HEK293 (cell line): Measurements from ENCODE around the gene CIROP.

Experiments
- GFI1B ChIP-seq: fragments of 450-650 bp; formaldehyde crosslinking; IDR thresholded peaks from 2 replicates; pipeline ENCODE4 v1.5.1; 2016; ENCODE audit warnings: missing biosample characterization, missing genetic modification characterization
- GLI4 ChIP-seq: fragments of 450-650 bp; formaldehyde crosslinking; IDR thresholded peaks from 2 replicates; pipeline ENCODE4 v1.5.1; 2016; ENCODE audit warnings: missing biosample characterization, missing genetic modification characterization
- GLIS1 ChIP-seq: fragments of 450-650 bp; formaldehyde crosslinking; IDR thresholded peaks from 2 replicates; pipeline ENCODE4 v1.5.1; 2016; ENCODE audit warnings: missing biosample characterization, missing genetic modification characterization
- IKZF3 ChIP-seq: fragments of 450-650 bp; IDR thresholded peaks from 2 replicates; pipeline ENCODE4 v1.5.0; 2018; ENCODE audit warnings: missing biosample characterization, mild to moderate bottlenecking, missing genetic modification characterization, moderate library complexity
- KLF10 ChIP-seq: fragments of 450-650 bp; IDR thresholded peaks from 2 replicates; pipeline ENCODE4 v1.5.1; 2018; ENCODE audit warnings: missing biosample characterization, mild to moderate bottlenecking, missing genetic modification characterization
- KLF8 ChIP-seq: fragments of 450-650 bp; formaldehyde crosslinking; IDR thresholded peaks from 2 replicates; pipeline ENCODE4 v1.5.1; 2016; ENCODE audit warnings: missing biosample characterization, missing genetic modification characterization
- ZBTB8A ChIP-seq: fragments of 450-650 bp; formaldehyde crosslinking; IDR thresholded peaks from 2 replicates; pipeline ENCODE4 v1.5.1; 2016; ENCODE audit warnings: missing biosample characterization, missing genetic modification characterization
- ZEB2 ChIP-seq: fragments of 450-650 bp; formaldehyde crosslinking; IDR thresholded peaks from 2 replicates; pipeline ENCODE4 v1.5.1; 2016; ENCODE audit warnings: missing biosample characterization, missing genetic modification characterization
- ZFHX2 ChIP-seq: fragments of 450-650 bp; formaldehyde crosslinking; conservative IDR thresholded peaks from 2 replicates; pipeline ENCODE4 v1.5.1; 2016; ENCODE audit warnings: missing biosample characterization, missing genetic modification characterization
- ZFP3 ChIP-seq: fragments of 450-650 bp; formaldehyde crosslinking; IDR thresholded peaks from 2 replicates; pipeline ENCODE4 v1.5.1; 2016; ENCODE audit warnings: low read depth, missing biosample characterization, missing genetic modification characterization
- ZNF521 ChIP-seq: fragments of 450-650 bp; formaldehyde crosslinking; IDR thresholded peaks from 2 replicates; pipeline ENCODE4 v1.5.1; 2017; ENCODE audit warnings: missing biosample characterization, mild to moderate bottlenecking, missing genetic modification characterization
- ZNF530 ChIP-seq: fragments of 450-650 bp; formaldehyde crosslinking; IDR thresholded peaks from 2 replicates; pipeline ENCODE4 v1.5.1; 2016; ENCODE audit warnings: low read depth, missing biosample characterization, missing genetic modification characterization
- ZNF561 ChIP-seq: fragments of 450-650 bp; IDR thresholded peaks from 2 replicates; pipeline ENCODE4 v1.5.1; 2018; ENCODE audit warnings: missing biosample characterization, missing genetic modification characterization, borderline replicate concordance
- ZNF585B ChIP-seq: fragments of 450-650 bp; formaldehyde crosslinking; IDR thresholded peaks from 2 replicates; pipeline ENCODE4 v1.5.1; 2016; ENCODE audit warnings: missing biosample characterization, missing genetic modification characterization
- ZNF596 ChIP-seq: fragments of 450-650 bp; IDR thresholded peaks from 2 replicates; pipeline ENCODE4 v1.5.0; 2018; ENCODE audit warnings: missing biosample characterization, mild to moderate bottlenecking, missing genetic modification characterization, moderate library complexity
- ZNF621 ChIP-seq: fragments of 450-650 bp; formaldehyde crosslinking; IDR thresholded peaks from 2 replicates; pipeline ENCODE4 v1.5.1; 2017; ENCODE audit warnings: missing biosample characterization, missing genetic modification characterization
- ZNF626 ChIP-seq: fragments of 450-650 bp; sonication (Bioruptor Pico); formaldehyde crosslinking; IDR thresholded peaks from 2 replicates; pipeline ENCODE4 v1.5.1; 2018; ENCODE audit warnings: missing biosample characterization, missing genetic modification characterization, inconsistent platforms
- ZXDB ChIP-seq: fragments of 450-650 bp; formaldehyde crosslinking; IDR thresholded peaks from 2 replicates; pipeline ENCODE4 v1.5.1; 2016; ENCODE audit warnings: missing biosample characterization, missing genetic modification characterization
- TF ChIP-seq, protein P1 (sequence below): fragments of 450-650 bp; formaldehyde crosslinking; IDR thresholded peaks from 2 replicates; pipeline ENCODE4 v1.5.1; 2016; ENCODE audit warnings: missing biosample characterization, missing genetic modification characterization
- TF ChIP-seq, protein P2 (sequence below): sonication (generic); formaldehyde crosslinking; IDR thresholded peaks from 2 replicates; pipeline ENCODE4 v1.8.1; 2022; ENCODE audit warnings: mild to moderate bottlenecking, moderate library complexity, missing genetic modification reagents
- TF ChIP-seq, protein P3 (sequence below): fragments of 450-650 bp; formaldehyde crosslinking; IDR thresholded peaks from 2 replicates; pipeline ENCODE4 v1.5.1; 2016; ENCODE audit warnings: missing biosample characterization, missing genetic modification characterization
- TF ChIP-seq, protein P4 (sequence below): fragments of 450-650 bp; formaldehyde crosslinking; IDR thresholded peaks from 2 replicates; pipeline ENCODE4 v1.5.1; 2016; ENCODE audit warnings: missing biosample characterization, missing genetic modification characterization, low read depth
- TF ChIP-seq, protein P5 (sequence below): fragments of 450-650 bp; formaldehyde crosslinking; IDR thresholded peaks from 2 replicates; pipeline ENCODE4 v1.5.1; 2016; ENCODE audit warnings: missing biosample characterization, missing genetic modification characterization, low read depth
- TF ChIP-seq, protein P6 (sequence below): fragments of 450-650 bp; formaldehyde crosslinking; IDR thresholded peaks from 2 replicates; pipeline ENCODE4 v1.5.1; 2016; ENCODE audit warnings: missing biosample characterization, missing genetic modification characterization
- TF ChIP-seq, protein P7 (sequence below): fragments of 450-650 bp; formaldehyde crosslinking; IDR thresholded peaks from 2 replicates; pipeline ENCODE4 v1.5.1; 2016; ENCODE audit warnings: missing biosample characterization, missing genetic modification characterization
- TF ChIP-seq, protein P8 (sequence below): fragments of 450-650 bp; formaldehyde crosslinking; IDR thresholded peaks from 2 replicates; pipeline ENCODE4 v1.5.1; 2017; ENCODE audit warnings: missing biosample characterization, missing genetic modification characterization

Gene CIROP

DNA sequence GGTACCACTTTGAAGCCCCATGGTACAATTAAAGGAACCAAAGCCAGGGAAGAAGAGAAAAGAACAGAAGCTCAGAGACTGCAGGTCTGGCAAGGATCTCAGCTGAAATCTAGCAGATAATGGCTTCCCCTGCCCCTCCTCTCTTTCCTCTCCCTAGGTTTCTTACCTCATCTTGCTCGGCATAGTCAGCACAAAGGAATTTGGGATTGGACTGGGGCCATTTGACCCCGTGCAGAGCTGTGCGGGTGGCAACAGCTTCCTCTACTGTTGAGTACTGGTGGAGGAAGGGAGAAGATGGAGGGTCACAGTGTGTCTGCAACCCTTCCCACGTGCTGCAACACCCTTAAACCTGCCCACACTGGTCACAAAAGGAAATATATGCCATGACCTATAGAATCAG, 42.8 kb downstream of the CIROP start (continued):
- TF ChIP-seq KLF10 (tag by site-specific recombination) (peak; percentile 64), ZXDB (peak; percentile 67), ZNF521 (tag by site-specific recombination) (no peak), ZNF585B (tag by site-specific recombination) (no peak), ZNF626 (no peak), ZNF561 (tag by site-specific recombination) (no peak), KLF8 (tag by site-specific recombination) (peak; percentile 57), ZBTB8A (tag by site-specific recombination) (no peak), GLIS1 (tag by site-specific recombination) (peak; percentile 100), ZNF621 (tag by site-specific recombination) (no peak), GLI4 (tag by site-specific recombination) (no peak), IKZF3 (peak; percentile 67), ZNF530 (no peak), ZNF596 (no peak), ZFP3 (tag by site-specific recombination) (no peak), ZFHX2 (peak; percentile 63), GFI1B (tag by site-specific recombination) (no peak), ZEB2 (peak; percentile 27; the same call in 1 of the 2 replicates)
- TF ChIP-seq, protein P1, sequence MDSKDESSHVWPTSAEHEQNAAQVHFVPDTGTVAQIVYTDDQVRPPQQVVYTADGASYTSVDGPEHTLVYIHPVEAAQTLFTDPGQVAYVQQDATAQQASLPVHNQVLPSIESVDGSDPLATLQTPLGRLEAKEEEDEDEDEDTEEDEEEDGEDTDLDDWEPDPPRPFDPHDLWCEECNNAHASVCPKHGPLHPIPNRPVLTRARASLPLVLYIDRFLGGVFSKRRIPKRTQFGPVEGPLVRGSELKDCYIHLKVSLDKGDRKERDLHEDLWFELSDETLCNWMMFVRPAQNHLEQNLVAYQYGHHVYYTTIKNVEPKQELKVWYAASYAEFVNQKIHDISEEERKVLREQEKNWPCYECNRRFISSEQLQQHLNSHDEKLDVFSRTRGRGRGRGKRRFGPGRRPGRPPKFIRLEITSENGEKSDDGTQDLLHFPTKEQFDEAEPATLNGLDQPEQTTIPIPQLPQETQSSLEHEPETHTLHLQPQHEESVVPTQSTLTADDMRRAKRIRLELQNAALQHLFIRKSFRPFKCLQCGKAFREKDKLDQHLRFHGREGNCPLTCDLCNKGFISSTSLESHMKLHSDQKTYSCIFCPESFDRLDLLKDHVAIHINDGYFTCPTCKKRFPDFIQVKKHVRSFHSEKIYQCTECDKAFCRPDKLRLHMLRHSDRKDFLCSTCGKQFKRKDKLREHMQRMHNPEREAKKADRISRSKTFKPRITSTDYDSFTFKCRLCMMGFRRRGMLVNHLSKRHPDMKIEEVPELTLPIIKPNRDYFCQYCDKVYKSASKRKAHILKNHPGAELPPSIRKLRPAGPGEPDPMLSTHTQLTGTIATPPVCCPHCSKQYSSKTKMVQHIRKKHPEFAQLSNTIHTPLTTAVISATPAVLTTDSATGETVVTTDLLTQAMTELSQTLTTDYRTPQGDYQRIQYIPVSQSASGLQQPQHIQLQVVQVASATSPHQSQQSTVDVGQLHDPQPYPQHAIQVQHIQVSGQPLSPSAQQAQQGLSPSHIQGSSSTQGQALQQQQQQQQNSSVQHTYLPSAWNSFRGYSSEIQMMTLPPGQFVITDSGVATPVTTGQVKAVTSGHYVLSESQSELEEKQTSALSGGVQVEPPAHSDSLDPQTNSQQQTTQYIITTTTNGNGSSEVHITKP (tag by site-specific recombination) = peak; percentile 85
- TF ChIP-seq, protein P2, sequence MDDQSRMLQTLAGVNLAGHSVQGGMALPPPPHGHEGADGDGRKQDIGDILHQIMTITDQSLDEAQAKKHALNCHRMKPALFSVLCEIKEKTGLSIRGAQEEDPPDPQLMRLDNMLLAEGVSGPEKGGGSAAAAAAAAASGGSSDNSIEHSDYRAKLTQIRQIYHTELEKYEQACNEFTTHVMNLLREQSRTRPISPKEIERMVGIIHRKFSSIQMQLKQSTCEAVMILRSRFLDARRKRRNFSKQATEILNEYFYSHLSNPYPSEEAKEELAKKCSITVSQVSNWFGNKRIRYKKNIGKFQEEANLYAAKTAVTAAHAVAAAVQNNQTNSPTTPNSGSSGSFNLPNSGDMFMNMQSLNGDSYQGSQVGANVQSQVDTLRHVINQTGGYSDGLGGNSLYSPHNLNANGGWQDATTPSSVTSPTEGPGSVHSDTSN (CRISPR knock-in tag) = no peak
- TF ChIP-seq, protein P3, sequence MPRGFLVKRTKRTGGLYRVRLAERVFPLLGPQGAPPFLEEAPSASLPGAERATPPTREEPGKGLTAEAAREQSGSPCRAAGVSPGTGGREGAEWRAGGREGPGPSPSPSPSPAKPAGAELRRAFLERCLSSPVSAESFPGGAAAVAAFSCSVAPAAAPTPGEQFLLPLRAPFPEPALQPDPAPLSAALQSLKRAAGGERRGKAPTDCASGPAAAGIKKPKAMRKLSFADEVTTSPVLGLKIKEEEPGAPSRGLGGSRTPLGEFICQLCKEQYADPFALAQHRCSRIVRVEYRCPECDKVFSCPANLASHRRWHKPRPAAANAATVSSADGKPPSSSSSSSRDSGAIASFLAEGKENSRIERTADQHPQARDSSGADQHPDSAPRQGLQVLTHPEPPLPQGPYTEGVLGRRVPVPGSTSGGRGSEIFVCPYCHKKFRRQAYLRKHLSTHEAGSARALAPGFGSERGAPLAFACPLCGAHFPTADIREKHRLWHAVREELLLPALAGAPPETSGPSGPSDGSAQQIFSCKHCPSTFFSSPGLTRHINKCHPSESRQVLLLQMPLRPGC (tag by site-specific recombination) = no peak
- TF ChIP-seq, protein P4, sequence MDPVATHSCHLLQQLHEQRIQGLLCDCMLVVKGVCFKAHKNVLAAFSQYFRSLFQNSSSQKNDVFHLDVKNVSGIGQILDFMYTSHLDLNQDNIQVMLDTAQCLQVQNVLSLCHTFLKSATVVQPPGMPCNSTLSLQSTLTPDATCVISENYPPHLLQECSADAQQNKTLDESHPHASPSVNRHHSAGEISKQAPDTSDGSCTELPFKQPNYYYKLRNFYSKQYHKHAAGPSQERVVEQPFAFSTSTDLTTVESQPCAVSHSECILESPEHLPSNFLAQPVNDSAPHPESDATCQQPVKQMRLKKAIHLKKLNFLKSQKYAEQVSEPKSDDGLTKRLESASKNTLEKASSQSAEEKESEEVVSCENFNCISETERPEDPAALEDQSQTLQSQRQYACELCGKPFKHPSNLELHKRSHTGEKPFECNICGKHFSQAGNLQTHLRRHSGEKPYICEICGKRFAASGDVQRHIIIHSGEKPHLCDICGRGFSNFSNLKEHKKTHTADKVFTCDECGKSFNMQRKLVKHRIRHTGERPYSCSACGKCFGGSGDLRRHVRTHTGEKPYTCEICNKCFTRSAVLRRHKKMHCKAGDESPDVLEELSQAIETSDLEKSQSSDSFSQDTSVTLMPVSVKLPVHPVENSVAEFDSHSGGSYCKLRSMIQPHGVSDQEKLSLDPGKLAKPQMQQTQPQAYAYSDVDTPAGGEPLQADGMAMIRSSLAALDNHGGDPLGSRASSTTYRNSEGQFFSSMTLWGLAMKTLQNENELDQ (tag by site-specific recombination) = no peak
- TF ChIP-seq, protein P5, sequence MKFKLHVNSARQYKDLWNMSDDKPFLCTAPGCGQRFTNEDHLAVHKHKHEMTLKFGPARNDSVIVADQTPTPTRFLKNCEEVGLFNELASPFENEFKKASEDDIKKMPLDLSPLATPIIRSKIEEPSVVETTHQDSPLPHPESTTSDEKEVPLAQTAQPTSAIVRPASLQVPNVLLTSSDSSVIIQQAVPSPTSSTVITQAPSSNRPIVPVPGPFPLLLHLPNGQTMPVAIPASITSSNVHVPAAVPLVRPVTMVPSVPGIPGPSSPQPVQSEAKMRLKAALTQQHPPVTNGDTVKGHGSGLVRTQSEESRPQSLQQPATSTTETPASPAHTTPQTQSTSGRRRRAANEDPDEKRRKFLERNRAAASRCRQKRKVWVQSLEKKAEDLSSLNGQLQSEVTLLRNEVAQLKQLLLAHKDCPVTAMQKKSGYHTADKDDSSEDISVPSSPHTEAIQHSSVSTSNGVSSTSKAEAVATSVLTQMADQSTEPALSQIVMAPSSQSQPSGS (tag by site-specific recombination) = no peak
- TF ChIP-seq, protein P6, sequence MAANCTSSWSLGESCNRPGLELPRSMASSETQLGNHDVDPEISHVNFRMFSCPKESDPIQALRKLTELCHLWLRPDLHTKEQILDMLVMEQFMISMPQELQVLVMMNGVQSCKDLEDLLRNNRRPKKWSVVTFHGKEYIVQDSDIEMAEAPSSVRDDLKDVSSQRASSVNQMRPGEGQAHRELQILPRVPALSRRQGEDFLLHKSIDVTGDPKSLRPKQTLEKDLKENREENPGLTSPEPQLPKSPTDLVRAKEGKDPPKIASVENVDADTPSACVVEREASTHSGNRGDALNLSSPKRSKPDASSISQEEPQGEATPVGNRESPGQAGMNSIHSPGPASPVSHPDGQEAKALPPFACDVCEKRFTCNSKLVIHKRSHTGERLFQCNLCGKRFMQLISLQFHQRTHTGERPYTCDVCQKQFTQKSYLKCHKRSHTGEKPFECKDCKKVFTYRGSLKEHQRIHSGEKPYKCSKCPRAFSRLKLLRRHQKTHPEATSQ = no peak
- TF ChIP-seq, protein P7, sequence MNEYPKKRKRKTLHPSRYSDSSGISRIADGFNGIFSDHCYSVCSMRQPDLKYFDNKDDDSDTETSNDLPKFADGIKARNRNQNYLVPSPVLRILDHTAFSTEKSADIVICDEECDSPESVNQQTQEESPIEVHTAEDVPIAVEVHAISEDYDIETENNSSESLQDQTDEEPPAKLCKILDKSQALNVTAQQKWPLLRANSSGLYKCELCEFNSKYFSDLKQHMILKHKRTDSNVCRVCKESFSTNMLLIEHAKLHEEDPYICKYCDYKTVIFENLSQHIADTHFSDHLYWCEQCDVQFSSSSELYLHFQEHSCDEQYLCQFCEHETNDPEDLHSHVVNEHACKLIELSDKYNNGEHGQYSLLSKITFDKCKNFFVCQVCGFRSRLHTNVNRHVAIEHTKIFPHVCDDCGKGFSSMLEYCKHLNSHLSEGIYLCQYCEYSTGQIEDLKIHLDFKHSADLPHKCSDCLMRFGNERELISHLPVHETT (tag by site-specific recombination) = peak; percentile 66; the same call in 1 of the 2 replicates
- TF ChIP-seq, protein P8, sequence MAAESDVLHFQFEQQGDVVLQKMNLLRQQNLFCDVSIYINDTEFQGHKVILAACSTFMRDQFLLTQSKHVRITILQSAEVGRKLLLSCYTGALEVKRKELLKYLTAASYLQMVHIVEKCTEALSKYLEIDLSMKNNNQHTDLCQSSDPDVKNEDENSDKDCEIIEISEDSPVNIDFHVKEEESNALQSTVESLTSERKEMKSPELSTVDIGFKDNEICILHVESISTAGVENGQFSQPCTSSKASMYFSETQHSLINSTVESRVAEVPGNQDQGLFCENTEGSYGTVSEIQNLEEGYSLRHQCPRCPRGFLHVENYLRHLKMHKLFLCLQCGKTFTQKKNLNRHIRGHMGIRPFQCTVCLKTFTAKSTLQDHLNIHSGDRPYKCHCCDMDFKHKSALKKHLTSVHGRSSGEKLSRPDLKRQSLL = no peak
